Globus pallidus (tissue), 1 donor: ENCODE data around the gene PLCB3.
A peak's percentile ranks its signal among the peaks of the same experiment; 100 is the strongest.

Experiments used
- DNase-seq: peaks from one replicate; pipeline ENCODE4 v3.0.0-alpha.2; 2015; ENCODE audit warnings: low spot score

The PLCB3 gene

GRCh38 chr11:64251016-64251752 is at the start of gene PLCB3:
Gene PLCB3, plus strand, starts transcription at chr11:64251530. Its CDS starts 120 bp downstream, at chr11:64251650.
- DNase-seq = no peak

GRCh38 chr11:64201543-64201942 is 49.8 kb upstream of the PLCB3 start:
- no peak for DNase-seq

GRCh38 chr11:64202992-64203391 is 48.3 kb upstream of the PLCB3 start:
- no peak for DNase-seq

DNA sequence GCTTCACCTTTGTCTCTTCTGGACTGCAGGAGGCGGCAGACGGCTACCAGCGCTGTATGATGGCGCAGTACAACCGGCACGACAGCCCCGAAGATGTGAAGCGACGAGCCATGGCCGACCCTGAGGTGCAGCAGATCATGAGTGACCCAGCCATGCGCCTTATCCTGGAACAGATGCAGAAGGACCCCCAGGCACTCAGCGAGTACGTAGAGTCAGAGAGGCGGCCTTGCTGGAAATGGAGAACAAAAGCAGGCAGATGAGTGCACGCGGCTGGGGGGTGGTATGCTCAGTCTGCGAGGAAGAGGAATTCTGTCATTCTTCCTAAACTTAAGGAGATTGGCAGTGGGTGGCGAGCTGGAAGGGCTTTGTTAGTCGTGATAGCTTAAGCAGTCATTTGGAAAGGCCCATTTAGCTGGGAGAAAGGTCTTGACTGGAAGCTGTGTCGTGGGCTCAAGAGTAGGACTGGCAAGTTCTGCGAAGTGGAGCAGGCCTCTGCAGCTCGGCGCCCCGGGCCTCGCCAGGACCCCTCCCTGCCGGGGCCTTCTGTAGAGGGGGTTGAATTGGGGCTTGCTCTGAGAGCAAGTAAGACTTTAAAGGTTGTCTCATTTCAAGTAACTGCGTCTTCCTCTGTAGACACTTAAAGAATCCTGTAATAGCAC is 47.8 kb upstream of the PLCB3 start:
- DNase-seq = no peak

- DNase-seq = no peak
Measured at GRCh38 chr11:64204080-64204440, 47.3 kb upstream of the PLCB3 start.

DNA sequence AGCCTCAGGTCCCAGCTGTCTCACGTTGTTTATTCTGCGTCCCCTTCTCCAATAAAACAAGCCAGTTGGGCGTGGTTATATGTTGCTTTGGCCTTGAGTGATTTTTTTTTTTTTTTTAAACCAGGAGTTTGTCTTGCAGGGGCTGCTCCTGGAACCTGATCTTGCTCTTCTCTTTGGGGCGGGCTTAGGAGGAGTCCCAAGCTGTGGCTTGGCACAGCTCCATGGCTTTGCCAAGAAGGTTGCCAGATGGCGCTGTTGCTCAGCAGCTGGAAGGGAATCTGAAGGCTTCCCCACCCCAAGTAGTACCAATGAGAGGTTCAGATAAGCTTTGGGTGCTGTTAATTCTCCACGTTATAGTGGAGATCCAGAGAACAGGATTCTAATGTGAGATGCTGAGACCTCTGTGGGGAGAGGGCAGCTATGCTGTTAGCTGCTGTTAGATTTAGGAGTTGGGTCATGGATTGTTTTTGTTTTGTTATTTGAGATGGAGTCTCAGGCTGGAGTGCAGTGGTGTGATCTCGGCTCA is 46.8 kb upstream of the PLCB3 start:
- DNase-seq = peak; percentile 84

DNA sequence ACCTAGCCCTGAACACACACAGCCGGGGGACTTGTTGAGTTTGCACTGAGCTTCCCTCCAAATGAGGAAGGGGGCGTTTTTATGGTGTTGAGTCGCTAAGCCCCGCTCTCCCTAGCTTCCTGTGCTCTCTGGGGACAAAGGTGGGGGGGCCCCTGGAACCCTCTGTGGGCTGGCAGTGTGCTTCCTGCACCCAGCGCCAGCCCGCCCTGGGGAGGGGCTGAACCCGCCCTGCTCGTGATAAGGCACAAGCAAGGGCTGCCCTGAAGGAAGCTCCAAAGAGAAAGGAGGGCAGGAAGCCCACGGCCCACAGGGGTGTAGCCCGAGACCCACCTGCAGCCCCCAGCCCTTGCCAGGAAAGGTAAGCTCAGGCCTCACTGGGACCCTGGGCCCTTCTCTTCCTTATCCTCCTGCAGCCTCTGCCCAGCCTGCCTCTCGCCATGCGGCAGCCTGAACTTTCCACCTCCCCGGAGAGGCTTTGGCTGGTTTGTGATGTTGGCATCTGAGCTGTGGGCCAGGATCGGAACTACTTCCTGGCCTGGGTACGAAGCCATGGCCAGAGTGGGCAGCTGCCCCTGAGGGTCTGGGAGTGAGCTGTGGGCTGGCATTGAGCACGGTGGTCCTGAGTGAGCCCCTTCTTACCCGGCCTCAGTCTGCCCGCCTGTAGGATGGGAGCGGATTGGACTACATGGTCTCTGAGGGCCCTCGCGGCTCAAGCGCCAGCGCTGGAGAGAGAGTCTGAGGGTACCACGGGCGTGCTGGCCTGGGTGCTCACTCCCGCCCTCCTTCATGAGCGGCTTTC is 44.7 kb upstream of the PLCB3 start, which contains the start of gene FERMT3:
FERMT3 (plus strand) TSS at position 265 of the 799 bp plus-strand sequence. CDS start 644 bp downstream, outside the sequence.
- no peak for DNase-seq

- DNase-seq = no peak
Measured at GRCh38 chr11:64207256-64208085, 43.9 kb upstream of the PLCB3 start.

GRCh38 chr11:64208086-64208795 is 43.1 kb upstream of the PLCB3 start:
- DNase-seq = no peak

DNA sequence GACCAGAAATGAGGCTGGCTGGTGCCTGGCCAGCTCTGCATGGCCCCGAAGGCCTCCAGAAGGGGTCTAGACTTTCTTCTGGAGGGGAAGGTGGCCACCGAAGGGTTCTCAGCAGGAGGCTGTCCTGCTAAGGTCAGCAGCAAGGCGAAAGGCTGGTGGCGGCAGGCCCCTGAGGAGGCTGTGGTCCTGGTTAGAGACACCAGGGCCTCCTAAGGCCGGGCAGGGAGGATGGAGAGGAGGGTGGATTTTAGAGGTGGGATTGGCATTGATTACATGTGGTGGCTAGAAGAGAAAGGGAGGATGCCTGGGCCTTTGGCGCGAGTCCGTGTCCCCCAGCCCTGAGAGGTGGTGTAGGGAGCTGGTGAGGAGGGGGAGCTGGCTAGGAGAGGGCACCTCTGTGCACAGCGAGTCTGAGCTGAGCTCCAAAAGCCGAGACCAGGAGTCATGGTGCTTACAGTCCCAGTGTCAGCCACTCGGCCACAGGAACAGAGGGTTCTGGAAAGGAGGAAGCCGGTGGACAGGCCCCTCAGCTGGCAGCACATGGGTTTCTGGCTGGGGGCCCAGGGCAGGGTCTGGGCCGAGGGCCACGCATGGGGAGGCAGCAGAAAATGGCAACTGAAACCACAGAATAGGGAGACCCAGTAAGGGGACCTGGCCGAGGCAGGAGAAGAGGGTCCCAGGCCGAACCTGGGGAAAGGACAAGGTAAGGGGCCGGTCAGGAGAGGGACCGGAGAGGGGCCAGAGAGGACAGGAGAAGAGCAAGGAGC is 42.4 kb upstream of the PLCB3 start:
- DNase-seq = no peak

GRCh38 chr11:64209563-64209843 is 41.8 kb upstream of the PLCB3 start:
- no peak for DNase-seq

GRCh38 chr11:64210301-64211020 is 40.9 kb upstream of the PLCB3 start:
- no peak for DNase-seq

GRCh38 chr11:64211181-64211872 is 40.0 kb upstream of the PLCB3 start:
- DNase-seq = no peak

DNA sequence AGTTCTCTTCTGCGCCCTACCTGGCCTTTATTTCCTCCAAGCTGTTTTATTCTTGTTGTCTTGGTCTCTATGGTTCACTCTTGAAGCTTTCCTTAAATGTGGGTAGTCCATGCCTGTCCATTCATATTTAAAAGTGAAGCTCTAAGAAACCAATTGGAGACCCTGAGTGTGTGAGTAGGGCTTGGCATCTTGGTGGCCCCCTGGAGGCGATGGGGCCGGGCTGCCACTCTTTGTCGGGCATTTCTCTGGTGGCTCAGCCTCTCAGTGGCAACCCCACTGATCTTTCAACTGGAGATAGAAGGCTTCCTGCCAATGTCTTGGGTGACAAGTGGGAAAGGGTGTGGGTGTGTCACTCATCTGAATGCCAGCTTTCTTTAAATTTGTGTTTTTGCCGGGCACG is 34.5 kb upstream of the PLCB3 start:
- no peak for DNase-seq

GRCh38 chr11:64218628-64219353 is 32.5 kb upstream of the PLCB3 start:
- no peak for DNase-seq

GRCh38 chr11:64219354-64219684 is 32.0 kb upstream of the PLCB3 start:
- DNase-seq = no peak

- DNase-seq = no peak
Measured at GRCh38 chr11:64219755-64220154, 31.6 kb upstream of the PLCB3 start.

GRCh38 chr11:64220271-64220670 is 31.1 kb upstream of the PLCB3 start:
- DNase-seq = no peak

DNA sequence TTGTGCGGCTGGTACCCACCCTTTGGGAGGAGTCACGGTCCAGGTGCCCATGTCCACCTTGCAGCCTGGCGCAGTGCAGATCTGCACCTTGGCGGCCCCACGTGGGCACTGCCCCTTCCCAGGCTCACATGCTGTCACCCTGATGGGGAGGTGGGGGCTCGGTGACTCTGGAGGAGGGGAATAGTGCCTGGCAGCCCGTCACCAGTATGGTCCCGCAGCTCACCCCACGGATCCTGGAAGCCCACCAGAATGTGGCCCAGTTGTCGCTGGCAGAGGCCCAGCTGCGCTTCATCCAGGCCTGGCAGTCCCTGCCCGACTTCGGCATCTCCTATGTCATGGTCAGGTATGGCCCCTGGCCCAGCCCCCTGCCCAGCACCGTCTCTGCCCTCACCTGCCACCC is 30.5 kb upstream of the PLCB3 start:
- DNase-seq = no peak
